Thoracic aorta (tissue), 2 donors: ENCODE results near the gene LINGO3. TPM values are rescaled to one million over a fixed set of nuclear protein-coding genes. Genes with fewer than 3 reads are reported as not detected.

ENCODE experiments used
- ATAC-seq: fragments of 150-250 bp; one replicate; pipeline ENCODE4 v1.8.0; 2017; ENCODE audit warnings: low read depth; ENCODE audit not compliant: insufficient number of reproducible peaks, low FRiP score
- DNase-seq: peaks from one replicate; pipeline ENCODE4 v3.0.0-alpha.2; 2020; ENCODE audit warnings: low spot score
- H3K27ac ChIP-seq, 2 donors: fragments of 200-600 bp; sonication (generic); 1 replicate in 1 of 2; 2 replicates in 1 of 2; pipeline ENCODE4 v1.5.1; 2016; ENCODE audit warnings: mild to moderate bottlenecking in 2 of 2, moderate library complexity in 2 of 2
- H3K27me3 ChIP-seq: fragments of 200-600 bp; sonication (generic); replicated peaks from 2 replicates; pipeline ENCODE4 v1.6.0; 2016; ENCODE audit warnings: mild to moderate bottlenecking; ENCODE audit not compliant: insufficient read depth
- H3K36me3 ChIP-seq: fragments of 200-600 bp; sonication (generic); one replicate; pipeline ENCODE4 v1.5.1; 2016
- H3K4me1 ChIP-seq, 2 donors: fragments of 200-600 bp; sonication (generic); 1 replicate in 1 of 2; 2 replicates in 1 of 2; pipeline versions ENCODE4 v1.5.1 to v1.6.0; 2016; ENCODE audit warnings: low read depth in 2 of 2, mild to moderate bottlenecking in 1 of 2; ENCODE audit not compliant: control insufficient read depth in 1 of 2
- H3K4me3 ChIP-seq: fragments of 200-600 bp; sonication (generic); 2 replicates; pipeline ENCODE4 v1.5.1; 2016; ENCODE audit warnings: mild to moderate bottlenecking
- H3K9me3 ChIP-seq: fragments of 200-600 bp; sonication (generic); 2 replicates; pipeline ENCODE4 v1.5.1; 2016
- total RNA-seq, 2 donors: library from RNA; depleted of rRNA; stranded (reverse); fragments of >200 nt; gene quantifications; one replicate each; pipeline versions ENCODE4 v1.1.0 to v1.2.3, GENCODE V29; 2016
- TF ChIP-seq, protein P1 (sequence below): fragments of 200-600 bp; sonication (generic); IDR thresholded peaks from one replicate; pipeline ENCODE4 v1.5.1; 2019; ENCODE audit warnings: antibody characterized with exemption

Gene LINGO3, protein sequence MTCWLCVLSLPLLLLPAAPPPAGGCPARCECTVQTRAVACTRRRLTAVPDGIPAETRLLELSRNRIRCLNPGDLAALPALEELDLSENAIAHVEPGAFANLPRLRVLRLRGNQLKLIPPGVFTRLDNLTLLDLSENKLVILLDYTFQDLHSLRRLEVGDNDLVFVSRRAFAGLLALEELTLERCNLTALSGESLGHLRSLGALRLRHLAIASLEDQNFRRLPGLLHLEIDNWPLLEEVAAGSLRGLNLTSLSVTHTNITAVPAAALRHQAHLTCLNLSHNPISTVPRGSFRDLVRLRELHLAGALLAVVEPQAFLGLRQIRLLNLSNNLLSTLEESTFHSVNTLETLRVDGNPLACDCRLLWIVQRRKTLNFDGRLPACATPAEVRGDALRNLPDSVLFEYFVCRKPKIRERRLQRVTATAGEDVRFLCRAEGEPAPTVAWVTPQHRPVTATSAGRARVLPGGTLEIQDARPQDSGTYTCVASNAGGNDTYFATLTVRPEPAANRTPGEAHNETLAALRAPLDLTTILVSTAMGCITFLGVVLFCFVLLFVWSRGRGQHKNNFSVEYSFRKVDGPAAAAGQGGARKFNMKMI
- under 1 TPM in 1 of 2 donors, not detected in 1; 0.27 TPM for total RNA-seq

DNA sequence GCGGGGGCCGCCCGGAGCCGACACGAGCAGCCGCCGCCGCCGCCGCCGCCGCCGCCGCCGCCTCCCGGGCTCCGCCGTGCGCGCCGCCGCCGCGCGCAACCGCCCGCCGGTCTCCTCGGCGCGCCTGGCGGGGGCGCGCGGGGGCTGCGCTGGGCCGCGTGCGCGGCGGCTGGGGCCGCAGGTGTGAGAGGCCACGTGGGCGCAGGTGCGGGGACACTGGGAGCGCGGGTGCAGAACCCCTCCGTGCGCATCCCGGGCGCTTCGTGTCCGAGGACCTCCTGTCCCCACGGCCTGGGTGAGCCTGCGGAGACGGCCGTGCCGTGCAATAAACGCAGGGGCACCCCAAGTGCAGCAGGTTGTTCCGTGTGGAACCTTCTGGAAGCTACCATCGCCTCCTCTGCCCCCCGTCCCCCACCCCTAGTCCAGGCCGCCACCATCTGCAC, at the start of gene LINGO3:
Gene LINGO3, minus strand, starts transcription at position 41 of the 443 bp plus-strand sequence. CDS start 16,378 bp downstream, outside the sequence.
- ATAC-seq (no peak), DNase-seq (no peak)
- TF ChIP-seq, protein P1, sequence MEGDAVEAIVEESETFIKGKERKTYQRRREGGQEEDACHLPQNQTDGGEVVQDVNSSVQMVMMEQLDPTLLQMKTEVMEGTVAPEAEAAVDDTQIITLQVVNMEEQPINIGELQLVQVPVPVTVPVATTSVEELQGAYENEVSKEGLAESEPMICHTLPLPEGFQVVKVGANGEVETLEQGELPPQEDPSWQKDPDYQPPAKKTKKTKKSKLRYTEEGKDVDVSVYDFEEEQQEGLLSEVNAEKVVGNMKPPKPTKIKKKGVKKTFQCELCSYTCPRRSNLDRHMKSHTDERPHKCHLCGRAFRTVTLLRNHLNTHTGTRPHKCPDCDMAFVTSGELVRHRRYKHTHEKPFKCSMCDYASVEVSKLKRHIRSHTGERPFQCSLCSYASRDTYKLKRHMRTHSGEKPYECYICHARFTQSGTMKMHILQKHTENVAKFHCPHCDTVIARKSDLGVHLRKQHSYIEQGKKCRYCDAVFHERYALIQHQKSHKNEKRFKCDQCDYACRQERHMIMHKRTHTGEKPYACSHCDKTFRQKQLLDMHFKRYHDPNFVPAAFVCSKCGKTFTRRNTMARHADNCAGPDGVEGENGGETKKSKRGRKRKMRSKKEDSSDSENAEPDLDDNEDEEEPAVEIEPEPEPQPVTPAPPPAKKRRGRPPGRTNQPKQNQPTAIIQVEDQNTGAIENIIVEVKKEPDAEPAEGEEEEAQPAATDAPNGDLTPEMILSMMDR, result no peak
- peaks cover 0 to 8% of the 10 kb centered on the region in 2 donors for H3K4me1 ChIP-seq
- no peak within 1 kb of the TSS for H3K27ac ChIP-seq
- no peaks in the 10 kb centered on the region for H3K9me3 ChIP-seq
- peaks cover 17% of the 10 kb centered on the region for H3K27me3 ChIP-seq
- peak within 1 kb of the TSS; percentile 47 for H3K4me3 ChIP-seq
- no peaks in the 10 kb centered on the region for H3K36me3 ChIP-seq

DNA sequence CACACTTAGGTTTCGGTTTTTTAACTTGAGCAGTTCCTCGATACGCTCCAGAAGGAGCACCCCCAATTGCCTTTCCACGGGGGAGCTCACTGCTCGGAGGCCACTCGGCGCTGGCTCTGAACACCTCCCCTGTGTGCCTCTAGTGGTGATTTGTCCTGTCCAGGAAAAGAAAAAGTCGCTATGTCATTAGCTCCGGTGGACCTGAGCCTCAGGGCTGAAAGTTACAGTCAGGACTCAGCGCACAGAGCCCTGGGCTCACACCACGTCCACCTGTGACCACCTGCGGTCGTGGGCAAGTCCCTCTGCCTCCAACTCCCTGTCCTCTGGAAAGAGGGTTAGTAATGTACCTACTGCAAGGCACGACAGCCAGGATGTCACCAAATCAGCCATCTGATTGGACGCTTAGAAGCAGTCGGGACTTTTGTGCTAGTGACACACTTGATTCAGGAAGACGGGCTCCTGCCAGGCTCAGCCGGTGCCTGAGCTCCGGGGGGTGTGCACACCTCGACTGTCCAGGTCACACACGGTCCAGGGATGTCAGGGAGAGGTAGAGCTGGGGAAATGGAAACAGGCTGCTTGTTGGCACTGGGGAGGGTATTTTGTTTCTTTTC, 48.2 kb upstream of the LINGO3 start:
- Histone ChIP-seq H3K4me1 (no peaks in the 10 kb centered on the region), H3K4me3 (no peak overlapping the region), H3K9me3 (no peaks in the 10 kb centered on the region), H3K36me3 (peaks cover 3% of the 10 kb centered on the region), H3K27me3 (no peaks in the 10 kb centered on the region), H3K27ac (no peak overlapping the region)
- DNase-seq (no peak), ATAC-seq (no peak)
- TF ChIP-seq, protein P1, result no peak

DNA sequence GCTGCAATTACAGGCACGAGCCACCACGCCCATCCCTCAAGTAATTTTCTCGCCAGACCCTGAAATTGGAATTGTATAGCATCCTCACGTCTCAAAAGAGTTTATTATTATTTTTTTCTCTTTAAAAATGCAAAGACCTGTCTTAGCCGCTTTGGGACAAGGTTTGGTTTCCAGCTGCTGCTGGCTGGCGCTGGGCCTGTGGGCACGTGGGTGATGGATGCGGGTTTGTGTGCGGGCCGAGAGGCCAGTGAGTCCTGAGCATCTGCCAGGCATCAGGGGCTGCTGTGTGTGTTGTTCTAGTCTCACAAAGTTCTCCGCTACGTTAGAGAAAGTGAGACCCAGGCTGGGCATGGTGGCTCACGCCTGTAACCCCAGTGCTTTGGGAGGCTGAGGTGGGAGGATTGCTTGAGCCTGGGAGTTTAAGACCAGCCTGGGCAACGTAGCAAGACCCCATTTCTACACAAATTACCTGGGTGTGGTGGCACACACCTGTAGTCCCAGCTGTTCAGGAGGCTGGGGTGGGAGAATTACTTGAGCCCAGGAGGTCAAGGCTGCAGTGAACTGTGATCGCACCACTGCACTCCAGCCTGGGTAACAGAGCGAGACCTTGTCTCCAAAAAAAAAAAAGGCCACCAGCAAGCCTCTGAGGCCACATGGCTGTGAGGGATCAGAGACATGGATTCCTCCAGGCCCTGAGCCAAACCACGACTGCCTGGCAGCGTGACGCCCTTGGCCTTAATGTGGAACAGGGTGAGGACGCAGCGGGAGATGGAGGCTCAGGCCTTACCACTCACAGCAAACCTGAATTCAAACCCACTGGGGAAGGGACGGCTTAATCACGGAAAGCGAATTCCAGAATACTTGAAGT, 47.4 kb upstream of the LINGO3 start:
- ATAC-seq, result no peak
- DNase-seq, result no peak
- Histone ChIP-seq H3K4me1 (no peaks in the 10 kb centered on the region), H3K4me3 (no peak overlapping the region), H3K27me3 (no peaks in the 10 kb centered on the region), H3K27ac (no peak overlapping the region), H3K9me3 (no peaks in the 10 kb centered on the region), H3K36me3 (peaks cover 6% of the 10 kb centered on the region)
- TF ChIP-seq, protein P1, result no peak

DNA sequence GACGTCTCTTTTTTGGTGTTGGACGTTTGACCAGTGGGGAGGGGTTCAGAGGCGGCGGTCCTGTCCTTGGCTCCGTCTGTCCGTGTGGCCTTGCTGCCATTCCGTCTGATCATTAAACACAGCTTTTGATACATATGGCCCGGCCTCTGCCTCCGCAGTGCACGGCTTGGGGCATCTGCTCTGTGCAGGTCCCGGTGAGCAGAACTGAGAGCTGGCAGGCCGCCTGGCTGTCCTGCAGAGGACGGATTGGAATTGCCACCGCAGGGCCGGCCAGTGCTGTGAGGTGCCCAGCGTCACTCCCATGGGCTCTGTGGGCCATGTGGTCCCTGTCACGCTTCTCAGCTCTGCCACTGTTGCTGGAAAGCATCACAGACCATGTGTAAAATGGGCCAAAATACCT, 46.7 kb upstream of the LINGO3 start:
- ATAC-seq, result no peak
- Histone ChIP-seq H3K36me3 (peaks cover 7% of the 10 kb centered on the region), H3K4me3 (no peak overlapping the region), H3K4me1 (no peaks in the 10 kb centered on the region), H3K27me3 (no peaks in the 10 kb centered on the region), H3K9me3 (no peaks in the 10 kb centered on the region), H3K27ac (no peak overlapping the region)
- TF ChIP-seq, protein P1, result no peak
- no peak for DNase-seq
